ENCODE results near the gene CORIN. TPM values are rescaled to one million over a fixed set of nuclear protein-coding genes. Genes with fewer than 3 reads are reported as not detected.

The CORIN gene
- total RNA-seq, 1 experiment from 2014 or later, result 0.03 TPM

DNA sequence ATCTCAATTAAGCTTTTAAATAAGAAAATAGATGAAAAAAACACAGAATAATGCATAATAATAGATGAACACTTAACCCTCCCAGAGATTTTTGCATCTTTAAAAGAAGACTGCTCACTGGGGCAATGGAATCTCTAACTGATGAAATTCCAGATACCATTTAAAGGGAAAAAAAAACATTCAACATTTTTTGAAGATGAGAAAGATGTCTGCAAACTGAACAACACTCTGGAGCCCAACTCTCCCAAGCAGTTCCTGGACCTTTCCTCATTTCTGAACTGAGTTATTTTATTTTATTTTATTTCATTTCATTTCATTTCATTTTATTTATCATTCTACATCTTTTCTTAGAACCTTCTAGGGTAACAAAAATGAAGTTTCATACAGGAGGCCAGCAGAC is 90.7 kb downstream of the CORIN start:
- in situ Hi-C loops (cut with HindIII; ENCODE audit: low pct_unique_long_range_greater_than_20kb, low sequenced_read_pairs), result no loop called here
- DNase-seq (ENCODE audit: low read depth, low spot score), result no peak

- no peak for DNase-seq (ENCODE audit: low read depth, low spot score)
- in situ Hi-C loops (cut with HindIII; ENCODE audit: low pct_unique_long_range_greater_than_20kb, low sequenced_read_pairs), result no loop called here
Observed at GRCh38 chr4:47746122-47746521, 91.7 kb downstream of the CORIN start.

DNA sequence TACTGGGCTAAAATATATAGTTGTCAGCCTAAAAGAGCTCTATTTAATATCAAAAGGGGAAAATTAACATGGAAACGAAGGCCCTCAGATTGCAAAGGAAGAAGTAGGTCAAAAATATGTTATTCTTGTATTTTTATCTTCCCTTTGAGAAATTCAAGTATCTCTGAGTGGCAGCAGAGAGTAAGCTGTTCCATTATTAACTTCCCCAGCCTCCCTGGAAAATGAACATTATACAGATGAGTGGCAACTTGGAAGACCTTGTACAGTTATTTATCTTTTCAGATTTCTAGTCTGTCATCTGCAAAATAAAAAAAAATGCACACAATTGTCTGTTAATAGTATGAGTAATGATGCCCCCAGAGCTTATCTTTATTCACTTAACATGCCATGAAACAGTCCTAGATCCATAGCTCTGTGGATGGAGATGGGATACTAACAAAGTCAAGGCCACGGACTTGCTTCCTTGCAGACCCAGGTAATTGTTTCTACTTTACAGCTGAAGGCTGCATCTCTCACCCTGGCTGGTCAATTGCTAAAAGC is 93.0 kb downstream of the CORIN start:
- in situ Hi-C loops (cut with HindIII; ENCODE audit: low pct_unique_long_range_greater_than_20kb, low sequenced_read_pairs), result no loop called here
- no peak for DNase-seq (ENCODE audit: low read depth, low spot score)

DNA sequence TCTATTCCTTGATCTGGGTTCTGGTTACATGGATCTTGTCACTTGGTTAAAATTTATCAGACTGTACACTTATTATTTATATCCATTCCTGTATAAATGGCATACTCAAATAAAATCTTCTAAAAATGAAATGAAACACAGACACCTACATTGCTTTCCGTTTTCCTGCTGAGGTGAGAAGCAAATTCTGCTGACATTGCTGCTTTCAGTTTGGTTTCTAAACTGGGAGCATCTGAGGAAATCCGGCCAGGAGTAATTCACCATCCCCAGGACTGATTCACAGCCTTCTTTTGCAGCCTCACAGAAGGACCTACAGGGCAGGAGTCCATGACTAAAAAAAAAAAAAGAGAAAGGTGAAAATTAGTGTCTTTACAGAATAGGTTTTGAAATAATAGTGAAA is 93.6 kb downstream of the CORIN start:
- peak; percentile 4 for DNase-seq (ENCODE audit: low read depth, low spot score)
- in situ Hi-C loops (cut with HindIII; ENCODE audit: low pct_unique_long_range_greater_than_20kb, low sequenced_read_pairs), result no loop called here

- in situ Hi-C loops (cut with HindIII; ENCODE audit: low pct_unique_long_range_greater_than_20kb, low sequenced_read_pairs), result no loop called here
- DNase-seq (ENCODE audit: low read depth, low spot score), result no peak
Observed at GRCh38 chr4:47741200-47741599, 96.7 kb downstream of the CORIN start.

DNA sequence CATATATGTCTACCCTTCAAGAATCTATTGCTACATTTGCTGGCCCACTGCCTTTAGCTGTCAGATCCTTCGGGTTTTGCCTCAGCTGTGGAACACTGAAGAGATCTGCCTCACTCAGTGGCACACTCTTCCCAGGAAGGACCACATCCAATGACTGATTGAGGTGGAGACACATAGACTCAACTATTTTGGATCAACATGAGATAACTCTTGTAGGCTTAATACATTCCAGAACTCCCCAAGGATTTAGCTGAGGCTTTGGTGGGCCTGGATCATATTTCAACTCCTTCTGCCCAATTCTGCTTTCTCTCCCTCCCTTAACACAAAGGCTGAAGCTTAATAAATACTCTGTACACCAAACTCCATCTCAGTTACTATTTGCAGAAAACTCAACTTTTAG is 100.5 kb downstream of the CORIN start:
- no peak for DNase-seq (ENCODE audit: low read depth, low spot score)
- in situ Hi-C loops (cut with HindIII; ENCODE audit: low pct_unique_long_range_greater_than_20kb, low sequenced_read_pairs), result no loop called here

GRCh38 chr4:47736555-47736954 is 101.3 kb downstream of the CORIN start:
- DNase-seq (ENCODE audit: low read depth, low spot score), result no peak
- in situ Hi-C loops (cut with HindIII; ENCODE audit: low pct_unique_long_range_greater_than_20kb, low sequenced_read_pairs), result no loop called here

GRCh38 chr4:47736146-47736545 is 101.7 kb downstream of the CORIN start:
- DNase-seq (ENCODE audit: low read depth, low spot score), result no peak
- in situ Hi-C loops (cut with HindIII; ENCODE audit: low pct_unique_long_range_greater_than_20kb, low sequenced_read_pairs), result no loop called here

DNA sequence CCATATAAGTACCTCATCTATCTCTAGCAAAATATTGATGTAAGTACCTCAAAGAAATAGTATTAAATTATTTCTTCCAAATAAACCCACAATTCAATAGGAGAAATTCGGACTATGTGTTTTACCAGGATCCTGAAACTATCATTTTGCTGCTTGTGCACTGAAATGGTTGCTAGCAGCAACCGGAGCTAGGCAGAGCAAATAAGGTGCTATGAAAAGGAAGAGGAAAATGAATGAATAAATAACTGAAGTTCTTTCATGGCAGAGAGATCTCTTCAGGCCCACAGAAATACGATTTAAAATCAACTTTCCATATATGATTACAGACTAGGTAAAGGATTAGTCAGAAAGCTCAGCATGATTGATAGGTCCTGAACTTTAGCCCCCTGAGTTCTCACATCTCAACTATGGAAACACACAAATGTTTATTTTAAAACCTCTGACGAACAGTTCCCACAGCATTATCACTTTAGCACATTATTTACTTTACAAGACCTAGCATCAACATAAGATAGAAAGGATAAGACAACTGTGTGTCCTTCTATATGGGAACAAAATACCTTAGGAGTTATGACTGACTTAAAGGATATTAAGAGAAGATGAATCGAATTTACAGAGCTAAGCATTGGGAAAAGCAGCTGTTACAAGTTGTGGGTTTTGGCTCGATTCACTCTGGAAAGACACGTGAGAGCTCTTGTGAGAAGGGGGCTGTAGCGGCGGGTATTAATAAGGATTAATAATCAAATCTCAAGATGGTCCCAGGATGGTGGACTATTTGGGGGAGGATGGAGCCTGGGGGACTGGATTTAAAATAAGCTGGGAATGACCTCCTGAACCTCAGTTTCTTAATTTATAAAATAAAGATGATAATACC is 104.3 kb downstream of the CORIN start:
- no peak for DNase-seq (ENCODE audit: low read depth, low spot score)
- in situ Hi-C loops (cut with HindIII; ENCODE audit: low pct_unique_long_range_greater_than_20kb, low sequenced_read_pairs), result no loop called here

DNA sequence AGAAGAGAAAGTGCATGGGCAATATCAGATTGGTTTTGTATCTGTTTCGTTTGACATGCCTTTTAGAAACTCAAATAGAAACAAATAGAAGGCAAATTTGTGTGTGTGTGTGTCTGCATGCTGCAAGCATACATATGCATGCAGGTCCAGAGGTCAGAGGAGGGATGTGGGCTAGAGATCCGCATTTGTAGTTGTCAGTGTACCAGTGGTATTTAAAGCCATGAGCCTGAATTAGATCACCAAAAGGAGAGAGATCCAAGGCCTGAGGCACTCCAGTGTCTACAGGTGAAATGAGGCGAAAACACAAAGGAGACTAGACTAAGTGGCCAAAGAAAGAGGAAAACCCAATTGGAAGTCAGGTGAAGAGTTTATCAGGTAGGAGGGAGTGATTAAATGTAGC is 106.7 kb downstream of the CORIN start:
- in situ Hi-C loops (cut with HindIII; ENCODE audit: low pct_unique_long_range_greater_than_20kb, low sequenced_read_pairs), result no loop called here
- DNase-seq (ENCODE audit: low read depth, low spot score), result no peak

GRCh38 chr4:47729131-47729680 is 108.7 kb downstream of the CORIN start:
- in situ Hi-C loops (cut with HindIII; ENCODE audit: low pct_unique_long_range_greater_than_20kb, low sequenced_read_pairs), result no loop called here
- no peak for DNase-seq (ENCODE audit: low read depth, low spot score)

GRCh38 chr4:47721892-47722575 is 115.8 kb downstream of the CORIN start:
- DNase-seq (ENCODE audit: low read depth, low spot score), result no peak
- in situ Hi-C loops (cut with HindIII; ENCODE audit: low pct_unique_long_range_greater_than_20kb, low sequenced_read_pairs), result no loop called here

DNA sequence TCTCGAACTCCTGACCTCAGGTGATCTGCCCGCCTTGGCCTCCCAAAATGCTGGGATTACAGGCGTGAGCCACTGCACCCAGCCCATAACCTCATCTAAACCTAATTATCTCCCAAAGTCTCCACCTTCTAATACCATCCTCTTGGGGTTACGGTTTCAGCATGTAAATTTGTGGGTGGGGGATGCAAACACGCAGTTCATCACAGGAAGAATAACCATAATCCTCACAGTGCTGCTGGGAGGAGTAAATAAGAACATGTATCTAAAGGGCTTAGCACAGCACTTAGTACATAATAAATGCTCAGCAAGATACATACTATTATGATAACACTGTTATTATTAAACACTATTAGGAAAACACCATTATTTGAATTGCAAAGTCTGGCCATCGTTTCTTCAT is 116.4 kb downstream of the CORIN start:
- in situ Hi-C loops (cut with HindIII; ENCODE audit: low pct_unique_long_range_greater_than_20kb, low sequenced_read_pairs), result no loop called here
- DNase-seq (ENCODE audit: low read depth, low spot score), result no peak

GRCh38 chr4:47720787-47721186 is 117.1 kb downstream of the CORIN start:
- in situ Hi-C loops (cut with HindIII; ENCODE audit: low pct_unique_long_range_greater_than_20kb, low sequenced_read_pairs), result no loop called here
- DNase-seq (ENCODE audit: low read depth, low spot score), result no peak

- in situ Hi-C loops (cut with HindIII; ENCODE audit: low pct_unique_long_range_greater_than_20kb, low sequenced_read_pairs), result no loop called here
- no peak for DNase-seq (ENCODE audit: low read depth, low spot score)
Observed at GRCh38 chr4:47719576-47719975, 118.3 kb downstream of the CORIN start.

DNA sequence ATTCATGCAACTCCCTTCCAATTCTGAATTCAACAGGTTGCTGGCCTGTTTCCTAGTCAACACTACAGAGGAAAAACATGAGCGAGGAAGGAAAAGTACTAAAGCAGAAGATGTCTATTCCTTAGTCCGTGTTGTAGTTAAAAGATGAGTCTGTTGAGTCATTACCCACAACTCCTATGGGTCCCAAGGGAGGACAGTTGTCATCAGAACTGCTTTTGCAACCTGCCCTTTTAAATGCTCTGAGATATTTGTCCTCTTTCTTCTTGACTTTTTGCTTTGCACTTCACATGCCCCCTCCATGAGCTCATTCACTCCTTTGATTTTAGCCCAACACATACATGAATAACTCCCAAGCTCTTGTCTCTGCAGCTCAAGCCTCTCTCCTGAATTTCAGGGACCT is 119.2 kb downstream of the CORIN start:
- no peak for DNase-seq (ENCODE audit: low read depth, low spot score)
- in situ Hi-C loops (cut with HindIII; ENCODE audit: low pct_unique_long_range_greater_than_20kb, low sequenced_read_pairs), result no loop called here

GRCh38 chr4:47717188-47717587 is 120.7 kb downstream of the CORIN start:
- in situ Hi-C loops (cut with HindIII; ENCODE audit: low pct_unique_long_range_greater_than_20kb, low sequenced_read_pairs), result no loop called here

DNA sequence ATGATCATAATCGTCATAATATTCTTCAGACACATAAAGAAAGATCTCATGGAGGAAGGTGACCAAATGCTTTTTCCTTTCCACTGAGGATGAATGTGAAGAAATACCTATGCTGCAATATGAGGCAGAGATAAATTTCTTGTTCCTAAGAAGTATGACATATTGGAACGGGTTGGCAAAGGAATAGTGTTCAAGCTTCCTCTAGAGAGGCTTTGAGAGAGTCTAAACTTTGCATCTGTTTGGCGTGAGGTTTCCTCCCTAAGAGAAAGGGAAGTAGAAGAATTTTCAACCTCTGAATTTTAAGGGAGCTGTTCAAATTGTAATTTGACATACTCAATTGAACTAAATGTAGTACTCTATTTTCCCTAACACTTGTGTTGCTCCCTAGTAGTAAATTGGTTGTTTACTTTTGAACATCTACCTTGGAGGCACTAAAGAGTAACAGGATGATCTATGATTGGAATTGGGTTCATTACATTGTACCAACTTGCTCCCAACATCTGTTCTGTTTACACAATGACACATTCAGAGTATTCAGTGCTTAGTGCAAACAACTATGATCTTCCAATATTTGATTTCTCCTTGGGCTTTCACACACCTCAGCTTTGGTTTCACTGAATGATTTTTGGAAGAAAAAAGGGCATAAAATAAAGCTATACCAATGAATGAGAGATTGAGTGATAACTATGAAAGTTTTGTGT is 122.0 kb downstream of the CORIN start:
- in situ Hi-C loops (cut with HindIII; ENCODE audit: low pct_unique_long_range_greater_than_20kb, low sequenced_read_pairs), result no loop called here
- no peak for DNase-seq (ENCODE audit: low read depth, low spot score)

More at GRCh38 chr4:47717188-47717587, 120.7 kb downstream of the CORIN start:
- no peak for DNase-seq (ENCODE audit: low read depth, low spot score)

Data from SK-MEL-5 (cell line).